Kidney (tissue), 14 donors: ENCODE measurements around the gene SEBOX. TPM values are rescaled to one million over a fixed set of nuclear protein-coding genes. Genes with fewer than 3 reads are reported as not detected.

Experiments used
- DNase-seq, 5 donors: peaks; one replicate each; pipeline ENCODE4 v3.0.0-alpha.2; 2013 to 2020
- FAIRE-seq: peaks from 2 replicates; lab custom pipeline; 2012; peaks lifted over from hg19 to GRCh38; lab: Jason Lieb, UNC
- H3K27ac ChIP-seq, 2 donors: one replicate each; pipeline ENCODE4 v1.7.0; 2013; ENCODE audit warnings: low read depth in 2 of 2, low read length in 2 of 2, inconsistent platforms in 1 of 2
- H3K27me3 ChIP-seq: one replicate; pipeline ENCODE4 v1.7.1; 2013; ENCODE audit warnings: low read length, inconsistent platforms; ENCODE audit not compliant: control insufficient read depth, insufficient read depth
- H3K36me3 ChIP-seq, 3 donors: one replicate each; pipeline versions ENCODE4 v1.7.0 to v1.7.1; 2013; ENCODE audit warnings: low read length in 3 of 3, control low read depth in 1 of 3, inconsistent platforms in 1 of 3; ENCODE audit not compliant: insufficient read depth in 3 of 3, control insufficient read depth in 2 of 3
- H3K4me1 ChIP-seq, 3 donors: one replicate each; pipeline versions ENCODE4 v1.7.0 to v1.7.1; 2013; ENCODE audit warnings: low read length in 3 of 3, inconsistent platforms in 1 of 3, low read depth in 1 of 3; ENCODE audit not compliant: control insufficient read depth in 2 of 3, insufficient read depth in 2 of 3
- H3K4me3 ChIP-seq, 3 donors: one replicate each; pipeline versions ENCODE4 v1.7.0 to v1.8.1; 2013; ENCODE audit warnings: low read length in 3 of 3, control low read depth in 1 of 3, inconsistent platforms in 1 of 3
- H3K9ac ChIP-seq, 3 donors: one replicate each; pipeline versions ENCODE4 v1.7.0 to v1.7.1; 2013; ENCODE audit warnings: low read length in 3 of 3, control low read depth in 1 of 3, inconsistent platforms in 1 of 3
- H3K9me3 ChIP-seq, 3 donors: one replicate each; pipeline versions ENCODE4 v1.7.0 to v1.7.1; 2013; ENCODE audit warnings: low read length in 3 of 3, control low read depth in 1 of 3, inconsistent platforms in 1 of 3; ENCODE audit not compliant: control insufficient read depth in 2 of 3, insufficient read depth in 1 of 3
- CTCF ChIP-seq: IDR thresholded peaks from 3 replicates; pipeline ENCODE4 v1.5.1; 2012; ENCODE audit warnings: mild to moderate bottlenecking, moderate library complexity, borderline replicate concordance; ENCODE audit not compliant: insufficient read depth; ENCODE audit errors: extremely low read depth
- intact Hi-C: fragments of 100-400 bp; cut with DNase I; formaldehyde crosslinking; loops from one replicate; pipeline ENCODE4 v1.11.1; 2022
- polyA plus RNA-seq: library from polyadenylated mRNA; stranded (reverse); fragments of 350-450 nt; fragmentation: Illumina TruSeq; extraction: RNeasy Lipid Tissue Mini Kit (QIAGEN cat#74804); gene quantifications from one replicate; pipeline ENCODE4 v1.2.3, GENCODE V29; 2014; ENCODE audit warnings: low read depth, low replicate concordance; ENCODE audit not compliant: insufficient read depth
- total RNA-seq: library from RNA; stranded (reverse); fragmentation: NEBNext Ultra II Directional; extraction: Animal tissue kit (Norgen Biotek cat#: 25700); gene quantifications from one replicate; pipeline ENCODE4 v1.2.1, GENCODE V29; 2021
- donor health status: control.
- donor health status: control.
- donor health status: control.
- donor health status: control.
- donor health status: control.
- donor health status: DM: yes; HTN: yes; CAD: no.
- donor health status: Normal renal cell carcinoma (clear cell type).

The SEBOX gene
- total and polyA plus RNA-seq, 2 donors from 2014 or later: not detected

- DNase-seq: no peak
- FAIRE-seq: no peak
- H3K9me3 ChIP-seq: no peaks in the 10 kb centered on the region
- peaks cover 3 to 22% (median 11%) of the 10 kb centered on the region in 3 donors for H3K36me3 ChIP-seq
- H3K27me3 ChIP-seq: no peaks in the 10 kb centered on the region
- intact Hi-C loops: no loop called here
- H3K27ac ChIP-seq: no peak overlapping the region
- H3K9ac ChIP-seq: no peak overlapping the region
- no peak overlapping the region for H3K4me3 ChIP-seq
- peaks cover 0 to 5% (median 3%) of the 10 kb centered on the region in 3 donors for H3K4me1 ChIP-seq
- TF ChIP-seq CTCF: no peak
These were observed 40.7 kb downstream of the SEBOX start for GRCh38 chr17:28324267-28324745.

GRCh38 chr17:28320215-28321061, 44.6 kb downstream of the SEBOX start:
- peak overlapping the region in 1 of 3 donors; percentile 38 for H3K9ac ChIP-seq
- TF ChIP-seq CTCF: no peak
- intact Hi-C loops: no loop called here
- H3K9me3 ChIP-seq: no peaks in the 10 kb centered on the region
- DNase-seq (no peak), FAIRE-seq (no peak)
- no peak overlapping the region for H3K27ac ChIP-seq
- H3K4me3 ChIP-seq: peak overlapping the region in 1 of 3 donors; percentile 60
- H3K36me3 ChIP-seq: no peaks in the 10 kb centered on the region
- H3K4me1 ChIP-seq: peaks cover 0 to 12% (median 3%) of the 10 kb centered on the region in 3 donors
- no peaks in the 10 kb centered on the region for H3K27me3 ChIP-seq

- no peaks in the 10 kb centered on the region for H3K27me3 ChIP-seq
- no peak for TF ChIP-seq CTCF
- no peak overlapping the region for H3K27ac ChIP-seq
- peak overlapping the region; percentile 58 to 71 (median 60) for H3K4me3 ChIP-seq
- DNase-seq: no peak
- no peak for FAIRE-seq
- H3K4me1 ChIP-seq: peaks cover 0 to 12% (median 3%) of the 10 kb centered on the region in 3 donors
- no peaks in the 10 kb centered on the region for H3K9me3 ChIP-seq
- intact Hi-C loops: no loop called here
- H3K36me3 ChIP-seq: no peaks in the 10 kb centered on the region
- peak overlapping the region; percentile 11 to 59 (median 38) for H3K9ac ChIP-seq
These were observed 45.4 kb downstream of the SEBOX start for GRCh38 chr17:28319598-28319935.
